ENCODE data around the gene EBP.
A peak's percentile ranks its signal among the peaks of the same experiment; 100 is the strongest.

The EBP gene

GRCh38 chrX:48521353-48522243, at the start of gene EBP:
Gene EBP (plus strand): TSS chrX:48521808. CDS start chrX:48523772, 1,964 bp downstream.
- peak; percentile 84 to 89 for DNase-seq (ENCODE audit: low read depth in 2 of 2)

DNA sequence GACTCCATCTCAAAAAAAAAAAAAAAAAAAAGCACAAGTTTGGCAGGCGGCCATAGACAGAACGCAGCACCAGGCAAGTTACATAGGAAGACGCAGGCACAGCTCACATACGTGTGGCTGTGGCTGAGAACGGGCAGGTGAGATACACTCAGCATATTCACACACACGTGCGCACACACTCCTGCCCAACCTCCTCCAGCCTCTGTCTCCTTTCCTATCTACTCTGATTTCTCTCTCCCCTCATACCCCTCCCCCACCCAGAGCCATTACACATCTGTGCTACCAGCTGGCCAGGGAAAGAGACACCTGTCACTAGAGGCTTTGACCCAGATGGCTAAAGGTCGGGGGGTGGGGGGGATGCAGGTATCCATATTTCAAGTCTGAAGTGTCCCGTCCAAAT, 49.4 kb upstream of the EBP start:
- no peak for DNase-seq (ENCODE audit: low read depth in 2 of 2)

DNA sequence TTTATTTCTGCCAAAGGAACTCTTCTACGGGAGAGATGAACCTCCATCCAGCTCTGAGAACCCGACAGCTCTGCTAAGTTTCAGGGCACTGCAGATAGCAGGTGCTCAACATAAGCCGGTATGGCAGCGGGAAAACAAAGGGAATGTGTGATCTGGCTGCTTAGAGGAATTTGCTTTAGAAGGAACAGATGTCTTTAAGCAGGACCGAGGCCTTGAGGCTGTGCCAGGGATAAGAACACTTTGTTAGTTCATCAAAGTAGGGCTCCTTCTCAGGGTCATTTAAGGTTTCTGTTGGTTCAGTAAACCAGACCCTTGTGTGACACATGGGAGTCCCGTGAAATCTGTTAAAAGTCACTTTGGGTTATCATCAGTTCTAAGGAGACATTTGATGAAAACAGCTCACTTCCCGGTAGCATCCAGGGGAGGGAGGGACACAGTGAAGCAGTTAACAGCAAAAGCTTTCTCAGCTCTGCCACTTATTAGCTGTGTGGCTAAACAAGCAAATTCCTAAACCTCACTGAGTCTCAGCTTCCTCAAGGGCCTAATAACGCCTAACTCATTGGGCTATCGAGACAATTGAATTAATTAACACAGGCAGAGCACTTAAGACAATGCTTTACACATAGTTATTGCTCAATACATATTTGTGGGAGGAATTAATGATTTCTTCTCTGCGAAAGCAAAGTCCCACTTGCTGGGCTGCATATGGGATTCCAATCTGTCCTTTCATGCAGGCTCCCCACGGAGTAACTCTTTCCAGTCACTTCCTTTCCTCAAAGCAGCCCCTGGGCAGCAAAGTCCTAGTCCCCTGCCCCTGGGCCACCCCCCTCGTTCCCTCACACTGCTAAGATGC, 48.5 kb upstream of the EBP start:
- no peak for DNase-seq (ENCODE audit: low read depth in 2 of 2)

- DNase-seq (ENCODE audit: low read depth in 2 of 2), result no peak
These were observed 48.0 kb upstream of the EBP start for GRCh38 chrX:48473704-48473990.

- DNase-seq (ENCODE audit: low read depth in 2 of 2), result no peak
These were observed 47.5 kb upstream of the EBP start for GRCh38 chrX:48474127-48474526.

GRCh38 chrX:48474581-48474980, 47.0 kb upstream of the EBP start:
- DNase-seq (ENCODE audit: low read depth in 2 of 2), result no peak

- DNase-seq (ENCODE audit: low read depth in 2 of 2), result no peak
These were observed 46.3 kb upstream of the EBP start for GRCh38 chrX:48475296-48475695.

DNA sequence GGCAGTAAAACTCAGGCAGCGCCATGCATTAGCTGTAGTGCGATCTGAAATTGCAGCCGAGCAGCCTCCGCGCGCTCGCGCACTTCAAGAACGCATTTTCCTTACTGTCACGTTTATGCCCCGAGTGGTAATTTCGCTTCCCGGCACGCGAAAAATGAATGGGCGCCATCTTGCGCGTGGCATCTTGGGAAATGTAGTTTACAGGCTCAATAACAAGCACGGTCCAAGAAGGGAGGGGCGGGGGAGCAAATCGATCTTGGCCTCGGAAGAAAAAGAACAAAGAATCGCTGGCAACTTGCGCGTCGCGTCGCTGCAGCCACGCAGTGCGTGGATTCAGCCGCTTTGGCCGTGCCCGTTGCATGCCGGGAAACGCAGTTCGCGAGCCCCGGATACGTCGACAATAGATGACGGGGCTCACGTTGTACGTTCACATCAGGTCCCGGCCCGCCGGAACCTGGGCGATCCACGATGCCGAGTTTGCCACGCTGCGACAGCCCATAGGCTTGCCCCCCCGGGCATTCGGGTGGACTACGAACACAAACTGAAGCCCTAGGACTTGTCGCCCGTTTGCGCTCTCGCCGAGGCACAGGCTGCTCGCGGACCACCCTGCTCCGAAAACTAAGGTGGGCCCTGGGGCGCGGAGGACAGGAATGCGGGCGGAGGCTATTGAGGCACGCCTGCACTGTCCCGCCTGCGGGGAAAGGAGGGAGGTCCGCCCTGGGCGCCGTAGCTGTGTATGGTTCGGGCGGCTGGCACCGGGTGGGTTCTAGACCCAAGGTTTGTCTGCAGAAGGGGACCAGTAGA, 45.6 kb upstream of the EBP start, which contains the start of gene FTSJ1:
Gene FTSJ1 (plus strand): TSS at position 426 of the 804 bp plus-strand sequence. CDS start 1,849 bp downstream, outside the sequence.
- peak; percentile 70 to 73 for DNase-seq (ENCODE audit: low read depth in 2 of 2)

- no peak for DNase-seq (ENCODE audit: low read depth in 2 of 2)
These were observed 44.7 kb upstream of the EBP start for GRCh38 chrX:48476919-48477318.

- DNase-seq (ENCODE audit: low read depth in 2 of 2), result no peak
These were observed 43.5 kb upstream of the EBP start for GRCh38 chrX:48477960-48478755.

DNA sequence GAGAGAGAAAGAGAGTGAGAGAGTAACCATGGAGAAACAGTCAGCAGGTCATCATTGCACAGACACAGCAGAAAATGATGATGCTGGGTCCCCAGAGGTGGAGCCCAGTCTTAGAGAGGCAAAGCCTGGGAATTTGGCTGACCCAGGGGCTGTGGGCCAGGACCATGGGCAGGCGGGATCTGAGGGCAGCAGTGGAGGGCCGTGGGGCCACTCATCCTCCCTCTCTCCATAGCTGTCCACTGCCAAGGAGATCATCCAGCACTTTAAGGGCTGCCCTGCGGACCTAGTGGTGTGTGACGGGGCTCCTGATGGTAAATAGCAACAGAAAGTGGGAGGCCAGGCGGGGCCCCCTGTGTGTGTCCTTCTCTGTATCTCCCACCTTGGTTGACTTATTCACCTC, 42.8 kb upstream of the EBP start:
- DNase-seq (ENCODE audit: low read depth in 2 of 2), result no peak

DNA sequence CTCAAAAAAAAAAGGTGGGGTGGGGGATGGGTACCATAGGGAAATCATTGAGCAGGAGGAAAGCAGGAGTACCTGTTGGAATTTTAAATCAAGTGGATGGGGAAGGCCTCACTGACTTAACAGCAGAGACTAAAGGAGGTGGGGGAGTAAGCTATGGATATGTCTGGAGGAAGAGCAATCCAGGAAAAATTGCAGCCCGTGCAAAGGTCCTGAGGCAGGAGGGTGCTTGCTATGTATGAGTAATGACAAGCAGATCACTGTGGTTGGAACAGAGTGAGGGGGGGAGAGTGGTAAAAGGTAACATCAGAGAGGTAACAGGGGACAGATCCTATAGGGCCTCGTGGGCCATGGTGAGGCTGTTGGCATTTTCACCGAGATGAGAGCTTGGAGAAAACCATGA, 41.5 kb upstream of the EBP start:
- no peak for DNase-seq (ENCODE audit: low read depth in 2 of 2)

GRCh38 chrX:48480583-48480982, 41.0 kb upstream of the EBP start:
- no peak for DNase-seq (ENCODE audit: low read depth in 2 of 2)

- DNase-seq (ENCODE audit: low read depth in 2 of 2), result no peak
These were observed 39.1 kb upstream of the EBP start for GRCh38 chrX:48482526-48482925.

DNA sequence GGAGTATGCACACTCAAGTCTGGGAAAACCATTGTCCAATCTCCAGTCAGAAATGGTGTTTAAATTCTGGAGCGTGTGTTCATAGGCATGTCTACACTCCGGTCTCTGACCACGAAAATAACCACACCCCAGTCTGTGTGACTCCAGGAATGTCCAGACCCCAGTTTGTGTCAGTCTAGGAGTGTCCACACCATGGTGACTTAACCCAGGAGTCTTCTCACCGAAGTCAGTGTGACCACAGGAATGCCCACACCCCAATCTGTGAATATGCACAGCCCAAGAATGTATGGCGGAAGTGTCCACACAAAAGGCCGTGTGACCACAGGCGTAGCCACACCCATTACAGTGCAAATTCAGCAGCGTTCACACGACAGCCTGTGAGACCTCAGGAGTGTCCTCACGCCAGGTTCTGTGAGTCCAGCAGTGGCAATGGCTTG, 34.2 kb upstream of the EBP start:
- no peak for DNase-seq (ENCODE audit: low read depth in 2 of 2)

- DNase-seq (ENCODE audit: low read depth in 2 of 2), result no peak
These were observed 33.6 kb upstream of the EBP start for GRCh38 chrX:48488034-48488433.

GRCh38 chrX:48489296-48489695, 32.3 kb upstream of the EBP start:
- no peak for DNase-seq (ENCODE audit: low read depth in 2 of 2)

DNA sequence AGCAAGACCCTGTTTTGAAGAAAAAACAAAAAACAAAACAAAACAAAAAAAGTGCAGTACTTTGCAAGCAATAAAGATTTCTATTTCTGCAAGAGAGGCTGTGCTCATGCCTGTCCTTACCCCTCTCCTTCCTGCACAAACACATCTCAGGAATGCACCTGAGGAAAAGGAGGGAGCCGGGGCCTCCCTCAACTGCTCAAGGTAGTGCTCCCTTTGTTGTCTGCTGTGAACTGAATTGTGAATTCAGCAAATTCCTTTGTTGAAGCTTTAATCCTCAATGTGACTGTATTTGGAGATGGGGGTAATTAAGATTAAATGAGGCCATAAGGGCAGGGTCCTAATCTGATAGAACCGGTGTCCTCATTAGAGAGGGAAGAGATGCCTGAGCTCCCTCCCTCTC, 31.7 kb upstream of the EBP start:
- DNase-seq (ENCODE audit: low read depth in 2 of 2), result no peak

DNA sequence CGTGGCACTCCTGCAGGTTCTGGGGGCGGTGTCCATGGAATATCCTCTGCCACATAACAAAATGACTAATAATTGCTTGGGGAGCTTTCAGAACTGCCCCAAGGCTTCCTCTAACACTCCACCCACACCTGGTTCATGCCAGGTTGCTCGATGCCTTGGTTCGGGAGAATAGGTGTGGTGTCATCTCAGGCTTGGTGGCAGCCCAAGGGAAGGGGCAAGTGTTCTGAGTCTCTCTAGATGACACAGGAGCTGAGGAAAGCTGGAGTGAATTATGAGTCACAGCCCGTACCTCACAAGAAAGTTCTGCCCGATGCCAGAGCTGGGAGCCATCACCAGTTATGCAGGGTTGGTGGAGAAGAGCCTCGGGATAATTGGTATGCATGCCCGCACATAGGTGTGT, 30.9 kb upstream of the EBP start:
- no peak for DNase-seq (ENCODE audit: low read depth in 2 of 2)

DNA sequence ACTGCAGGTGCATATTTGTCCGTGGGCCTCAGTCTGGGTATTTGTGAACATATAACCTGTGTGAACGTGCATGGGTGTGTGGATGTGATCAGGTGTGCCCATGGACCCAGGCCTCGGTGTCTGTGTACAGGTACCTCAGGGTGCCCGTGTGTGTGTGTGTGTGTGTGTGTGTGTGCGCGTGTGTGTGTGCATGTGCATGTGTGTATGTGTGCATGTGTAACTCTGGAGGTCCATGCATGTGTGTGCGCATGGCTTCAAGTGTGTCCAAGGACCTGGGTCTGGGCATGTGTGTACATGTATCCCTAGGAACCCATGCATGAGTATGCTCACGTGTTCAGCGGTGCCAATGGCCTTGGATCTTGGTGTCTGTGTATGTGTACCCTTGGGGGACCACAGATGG, 29.8 kb upstream of the EBP start:
- no peak for DNase-seq (ENCODE audit: low read depth in 2 of 2)

- no peak for DNase-seq (ENCODE audit: low read depth in 2 of 2)
These were observed 29.2 kb upstream of the EBP start for GRCh38 chrX:48492293-48492910.
